ENCODE measurements around the gene PARP9. TPM values are rescaled to one million over a fixed set of nuclear protein-coding genes. Genes with fewer than 3 reads are reported as not detected.

Gene PARP9
- polyA plus RNA-seq, 1 experiment = 18.2 TPM

- no peak for DNase-seq (ENCODE audit: low read depth)
- CTCF ChIA-PET = interaction anchor here (1.3 kb wide), 1 partner anchor 9 kb away, joined by 3 read pairs; no protein-coding TSS in a partner anchor
Measured at GRCh38 chr3:122590610-122591009, 26.5 kb upstream of the PARP9 start.

GRCh38 chr3:122589297-122589696, 25.2 kb upstream of the PARP9 start:
- TF ChIP-seq, protein P1, sequence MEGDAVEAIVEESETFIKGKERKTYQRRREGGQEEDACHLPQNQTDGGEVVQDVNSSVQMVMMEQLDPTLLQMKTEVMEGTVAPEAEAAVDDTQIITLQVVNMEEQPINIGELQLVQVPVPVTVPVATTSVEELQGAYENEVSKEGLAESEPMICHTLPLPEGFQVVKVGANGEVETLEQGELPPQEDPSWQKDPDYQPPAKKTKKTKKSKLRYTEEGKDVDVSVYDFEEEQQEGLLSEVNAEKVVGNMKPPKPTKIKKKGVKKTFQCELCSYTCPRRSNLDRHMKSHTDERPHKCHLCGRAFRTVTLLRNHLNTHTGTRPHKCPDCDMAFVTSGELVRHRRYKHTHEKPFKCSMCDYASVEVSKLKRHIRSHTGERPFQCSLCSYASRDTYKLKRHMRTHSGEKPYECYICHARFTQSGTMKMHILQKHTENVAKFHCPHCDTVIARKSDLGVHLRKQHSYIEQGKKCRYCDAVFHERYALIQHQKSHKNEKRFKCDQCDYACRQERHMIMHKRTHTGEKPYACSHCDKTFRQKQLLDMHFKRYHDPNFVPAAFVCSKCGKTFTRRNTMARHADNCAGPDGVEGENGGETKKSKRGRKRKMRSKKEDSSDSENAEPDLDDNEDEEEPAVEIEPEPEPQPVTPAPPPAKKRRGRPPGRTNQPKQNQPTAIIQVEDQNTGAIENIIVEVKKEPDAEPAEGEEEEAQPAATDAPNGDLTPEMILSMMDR (IDR thresholded peaks at IDR 0.05; ENCODE audit: insufficient read depth, low read depth, low read length) = no peak

More at GRCh38 chr3:122590610-122591009, 26.5 kb upstream of the PARP9 start:
- no peaks in the 10 kb centered on the region for H3K36me3 ChIP-seq (ENCODE audit: control insufficient read depth, insufficient read depth, low read length)
- no peak overlapping the region for H3K4me3 ChIP-seq (ENCODE audit: low read depth, low read length)
- TF ChIP-seq, protein P1 (IDR thresholded peaks at IDR 0.05; ENCODE audit: insufficient read depth, low read depth, low read length) = no peak
- H3K27me3 ChIP-seq (ENCODE audit: control insufficient read depth, insufficient read depth, low read length) = no peaks in the 10 kb centered on the region; the same call in 1 of the 2 replicates
- POLR2A ChIA-PET = no interaction called here

DNA sequence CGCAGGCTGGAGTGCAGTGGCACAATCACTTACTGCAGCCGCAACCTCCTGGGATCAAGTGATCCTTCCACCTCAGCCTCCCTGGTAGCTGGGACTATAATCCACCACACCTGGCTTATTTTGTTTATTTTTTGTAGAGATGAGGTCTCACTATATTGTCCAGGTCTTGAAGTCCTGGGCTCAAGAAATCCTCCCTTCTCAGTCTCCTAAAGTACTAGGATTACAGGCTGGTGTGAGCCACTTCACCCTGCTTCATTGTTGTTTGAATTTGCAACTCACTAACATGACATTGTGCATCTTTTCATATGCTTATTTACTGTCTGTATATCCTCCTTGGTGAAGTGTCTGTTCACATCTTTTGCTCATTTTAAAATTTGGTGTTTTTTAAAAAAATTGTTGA, 23.5 kb upstream of the PARP9 start:
- Histone ChIP-seq H3K4me3 (ENCODE audit: low read depth, low read length) (no peak overlapping the region), H3K27me3 (ENCODE audit: control insufficient read depth, insufficient read depth, low read length) (no peaks in the 10 kb centered on the region), H3K36me3 (ENCODE audit: control insufficient read depth, insufficient read depth, low read length) (no peaks in the 10 kb centered on the region)
- DNase-seq (ENCODE audit: low read depth) = no peak
- ChIA-PET CTCF (no interaction called here), POLR2A (no interaction called here)
- TF ChIP-seq, protein P1 (IDR thresholded peaks at IDR 0.05; ENCODE audit: insufficient read depth, low read depth, low read length) = no peak

More at GRCh38 chr3:122589297-122589696, 25.2 kb upstream of the PARP9 start:
- POLR2A ChIA-PET = no interaction called here
- CTCF ChIA-PET = no interaction called here
- DNase-seq (ENCODE audit: low read depth) = no peak
- no peaks in the 10 kb centered on the region for H3K36me3 ChIP-seq (ENCODE audit: control insufficient read depth, insufficient read depth, low read length)
- no peak overlapping the region for H3K4me3 ChIP-seq (ENCODE audit: low read depth, low read length)
- no peaks in the 10 kb centered on the region for H3K27me3 ChIP-seq (ENCODE audit: control insufficient read depth, insufficient read depth, low read length)

DNA sequence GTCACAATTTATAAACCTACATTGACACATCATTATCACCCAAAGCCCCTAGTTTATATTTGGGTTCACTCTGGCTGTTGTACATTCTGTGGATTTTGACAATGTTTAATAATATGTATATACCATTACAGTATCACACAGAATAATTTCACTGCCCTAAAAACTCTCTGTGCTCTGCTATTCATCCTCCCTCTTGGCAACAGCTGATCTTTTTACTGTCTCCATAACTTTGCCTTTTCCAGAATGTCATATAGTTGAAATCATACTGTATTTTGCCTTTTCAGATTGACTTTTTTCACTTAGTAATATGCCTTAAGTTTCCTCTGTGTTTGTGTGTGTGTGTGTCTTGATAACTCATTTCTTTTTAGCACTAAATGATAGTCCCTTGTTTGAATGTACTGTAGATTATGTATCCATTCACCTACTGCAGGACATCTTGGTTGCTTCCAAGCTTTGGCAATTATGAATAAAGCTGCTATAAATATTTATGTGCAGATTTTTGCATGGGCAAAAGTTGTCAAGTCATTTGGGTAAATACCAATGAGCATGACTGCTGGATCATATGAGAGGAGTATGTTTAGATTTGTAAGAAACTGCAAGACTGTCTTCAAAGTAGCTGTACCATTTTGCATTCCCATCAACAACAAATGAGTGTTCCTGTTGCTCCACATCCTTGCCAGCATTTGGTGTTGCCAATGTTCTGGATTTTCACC, 22.8 kb upstream of the PARP9 start:
- ChIA-PET POLR2A (no interaction called here), CTCF (interaction anchor here (0.6 kb wide), 1 partner anchor 178 kb away, joined by 3 read pairs; no protein-coding TSS in a partner anchor)

DNA sequence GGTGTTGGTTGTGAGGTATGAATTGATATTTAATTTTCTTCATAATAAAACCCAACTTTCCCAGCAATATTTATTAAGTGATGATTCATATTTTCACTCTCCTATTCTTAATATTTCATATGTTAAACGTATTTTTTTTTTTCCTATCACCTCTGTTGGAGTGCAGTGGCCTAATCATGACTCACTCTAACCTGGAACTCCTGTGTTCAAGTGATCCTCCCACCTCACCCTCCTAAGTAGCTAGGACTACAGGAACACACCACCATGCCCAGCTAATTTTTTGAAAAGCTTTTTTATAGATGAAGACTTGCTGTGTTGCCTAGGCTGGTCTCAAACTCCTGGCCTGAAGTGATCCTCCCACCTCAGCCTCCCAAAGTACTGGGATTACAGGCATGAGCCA, 22.0 kb upstream of the PARP9 start:
- POLR2A ChIA-PET = no interaction called here
- TF ChIP-seq, protein P1 (IDR thresholded peaks at IDR 0.05; ENCODE audit: insufficient read depth, low read depth, low read length) = no peak
- CTCF ChIA-PET = interaction anchor here (1.7 kb wide), 1 partner anchor 14 kb away, joined by 5 read pairs; no protein-coding TSS in a partner anchor
- Histone ChIP-seq H3K4me3 (ENCODE audit: low read depth, low read length) (no peak overlapping the region), H3K36me3 (ENCODE audit: control insufficient read depth, insufficient read depth, low read length) (no peaks in the 10 kb centered on the region), H3K27me3 (ENCODE audit: control insufficient read depth, insufficient read depth, low read length) (no peaks in the 10 kb centered on the region)
- DNase-seq (ENCODE audit: low read depth) = no peak

More for the DNA sequence above, 22.8 kb upstream of the PARP9 start:
- Histone ChIP-seq H3K4me3 (ENCODE audit: low read depth, low read length) (no peak overlapping the region), H3K36me3 (ENCODE audit: control insufficient read depth, insufficient read depth, low read length) (no peaks in the 10 kb centered on the region), H3K27me3 (ENCODE audit: control insufficient read depth, insufficient read depth, low read length) (no peaks in the 10 kb centered on the region)
- no peak for DNase-seq (ENCODE audit: low read depth)
- TF ChIP-seq, protein P1 (IDR thresholded peaks at IDR 0.05; ENCODE audit: insufficient read depth, low read depth, low read length) = no peak

All from BJ (cell line).